Measurements from ENCODE around the gene H2BW2. TPM values are rescaled to one million over a fixed set of nuclear protein-coding genes. Genes with fewer than 3 reads are reported as not detected.

H2BW2 gene
- total RNA-seq, 4 donors from 2014 or later = not detected

- Histone ChIP-seq H3K36me3 (no peaks in the 10 kb centered on the region), H3K9me3 (no peaks in the 10 kb centered on the region), H3K27ac (no peak overlapping the region), H3K4me1 (no peaks in the 10 kb centered on the region), H3K4me3 (no peak overlapping the region), H3K27me3 (no peaks in the 10 kb centered on the region)
- no peak for TF ChIP-seq POLR2A (IDR thresholded peaks at IDR 0.05)
- TF ChIP-seq, protein P1, sequence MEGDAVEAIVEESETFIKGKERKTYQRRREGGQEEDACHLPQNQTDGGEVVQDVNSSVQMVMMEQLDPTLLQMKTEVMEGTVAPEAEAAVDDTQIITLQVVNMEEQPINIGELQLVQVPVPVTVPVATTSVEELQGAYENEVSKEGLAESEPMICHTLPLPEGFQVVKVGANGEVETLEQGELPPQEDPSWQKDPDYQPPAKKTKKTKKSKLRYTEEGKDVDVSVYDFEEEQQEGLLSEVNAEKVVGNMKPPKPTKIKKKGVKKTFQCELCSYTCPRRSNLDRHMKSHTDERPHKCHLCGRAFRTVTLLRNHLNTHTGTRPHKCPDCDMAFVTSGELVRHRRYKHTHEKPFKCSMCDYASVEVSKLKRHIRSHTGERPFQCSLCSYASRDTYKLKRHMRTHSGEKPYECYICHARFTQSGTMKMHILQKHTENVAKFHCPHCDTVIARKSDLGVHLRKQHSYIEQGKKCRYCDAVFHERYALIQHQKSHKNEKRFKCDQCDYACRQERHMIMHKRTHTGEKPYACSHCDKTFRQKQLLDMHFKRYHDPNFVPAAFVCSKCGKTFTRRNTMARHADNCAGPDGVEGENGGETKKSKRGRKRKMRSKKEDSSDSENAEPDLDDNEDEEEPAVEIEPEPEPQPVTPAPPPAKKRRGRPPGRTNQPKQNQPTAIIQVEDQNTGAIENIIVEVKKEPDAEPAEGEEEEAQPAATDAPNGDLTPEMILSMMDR (IDR thresholded peaks at IDR 0.05) = no peak
- TF ChIP-seq POLR2AphosphoS5 (IDR thresholded peaks at IDR 0.05) = no peak
- TF ChIP-seq EP300 (IDR thresholded peaks at IDR 0.05) = no peak
- no CpG with 5 or more reads among the region's 4 CpGs for WGBS, 2 donors (ENCODE audit: low coverage in 1 of 2)
- ATAC-seq = no peak
Observed at GRCh38 chrX:104084063-104084462, 44.3 kb downstream of the H2BW2 start.

- no peaks in the 10 kb centered on the region for H3K27me3 ChIP-seq
- H3K4me1 ChIP-seq = no peaks in the 10 kb centered on the region
- no peaks in the 10 kb centered on the region for H3K9me3 ChIP-seq
- no peak for ATAC-seq
- WGBS, 2 donors (ENCODE audit: low coverage in 1 of 2) = no CpG with 5 or more reads among the region's 5 CpGs
- no peak for TF ChIP-seq POLR2A (IDR thresholded peaks at IDR 0.05)
- no peak for TF ChIP-seq EP300 (IDR thresholded peaks at IDR 0.05)
- TF ChIP-seq, protein P1 (IDR thresholded peaks at IDR 0.05) = no peak
- no peak for TF ChIP-seq POLR2AphosphoS5 (IDR thresholded peaks at IDR 0.05)
- H3K36me3 ChIP-seq = no peaks in the 10 kb centered on the region
- H3K27ac ChIP-seq = no peak overlapping the region
- H3K4me3 ChIP-seq = no peak overlapping the region
Observed at GRCh38 chrX:104084534-104085277, 45.0 kb downstream of the H2BW2 start.

GRCh38 chrX:104085477-104085876, 45.7 kb downstream of the H2BW2 start:
- Histone ChIP-seq H3K4me3 (no peak overlapping the region), H3K27me3 (no peaks in the 10 kb centered on the region), H3K9me3 (no peaks in the 10 kb centered on the region), H3K4me1 (no peaks in the 10 kb centered on the region), H3K36me3 (no peaks in the 10 kb centered on the region), H3K27ac (no peak overlapping the region)
- no peak for ATAC-seq
- no CpG with 5 or more reads among the region's 7 CpGs for WGBS, 2 donors (ENCODE audit: low coverage in 1 of 2)
- TF ChIP-seq POLR2A (IDR thresholded peaks at IDR 0.05) = no peak
- no peak for TF ChIP-seq EP300 (IDR thresholded peaks at IDR 0.05)
- no peak for TF ChIP-seq POLR2AphosphoS5 (IDR thresholded peaks at IDR 0.05)
- TF ChIP-seq, protein P1 (IDR thresholded peaks at IDR 0.05) = no peak

DNA sequence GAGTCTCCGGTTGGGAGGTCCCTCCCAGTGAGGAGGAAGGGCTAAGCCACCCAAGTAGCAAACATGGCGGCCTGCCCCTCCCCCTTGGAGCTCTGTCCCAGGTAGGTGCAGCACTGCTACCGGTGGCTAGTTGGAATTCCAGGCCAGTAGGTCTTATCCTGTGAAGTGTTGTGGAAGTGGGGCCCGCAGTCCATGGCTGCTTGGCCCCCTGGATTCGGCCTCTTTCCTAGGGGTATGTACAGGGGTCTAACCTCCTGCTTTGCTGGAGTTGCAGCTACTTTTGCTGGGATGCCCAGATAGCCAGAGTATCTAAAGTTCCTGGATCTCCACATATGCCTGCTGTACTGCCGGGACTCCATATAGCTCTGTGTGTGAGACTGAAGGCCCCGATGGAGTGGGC, 46.2 kb downstream of the H2BW2 start:
- Histone ChIP-seq H3K9me3 (no peaks in the 10 kb centered on the region), H3K27ac (no peak overlapping the region), H3K4me1 (no peaks in the 10 kb centered on the region), H3K36me3 (no peaks in the 10 kb centered on the region), H3K4me3 (no peak overlapping the region), H3K27me3 (no peaks in the 10 kb centered on the region)
- TF ChIP-seq POLR2AphosphoS5 (IDR thresholded peaks at IDR 0.05) = no peak
- TF ChIP-seq, protein P1 (IDR thresholded peaks at IDR 0.05) = no peak
- no peak for TF ChIP-seq EP300 (IDR thresholded peaks at IDR 0.05)
- TF ChIP-seq POLR2A (IDR thresholded peaks at IDR 0.05) = no peak
- no CpG with 5 or more reads among the region's 7 CpGs for WGBS, 2 donors (ENCODE audit: low coverage in 1 of 2)
- ATAC-seq = no peak

Other genes starting within 250 kb of the H2BW2 start
- gene RAB9B, start 207.7 kb upstream of the H2BW2 start, total RNA-seq = 10 to 100 TPM in 3 of 4 donors, 1 to 10 TPM in 1; 9.4 to 25.4 (median 13.0) TPM
- gene TMSB15B, start 77.3 kb upstream of the H2BW2 start, total RNA-seq = 1 to 10 TPM in 3 of 4 donors, under 1 TPM in 1; 0.19 to 6.3 (median 1.3) TPM
- not detected for gene H2BW1, start 26.2 kb upstream of the H2BW2 start, total RNA-seq
- gene TMSB15C, start 36.3 kb downstream of the H2BW2 start, total RNA-seq = 1 to 10 TPM; 1.5 to 4.4 (median 2.4) TPM
- 1 to 10 TPM; 1.0 to 2.0 (median 1.5) TPM for gene ZCCHC18, start 72.6 kb downstream of the H2BW2 start, total RNA-seq
- gene SLC25A53, start 117.1 kb downstream of the H2BW2 start, total RNA-seq = 10 to 100 TPM; 21.9 to 53.4 (median 30.3) TPM
- gene FAM199X, start 126.5 kb downstream of the H2BW2 start, total RNA-seq = 10 to 100 TPM; 23.6 to 33.8 (median 26.3) TPM
- gene ESX1, start 215.0 kb downstream of the H2BW2 start, total RNA-seq = not detected

Data from gastroesophageal sphincter (tissue), 4 donors.